B cell (primary cell): ENCODE measurements around the gene RANBP3L. TPM values are rescaled to one million over a fixed set of nuclear protein-coding genes. Genes with fewer than 3 reads are reported as not detected.

Experiments used
- ATAC-seq: fragments of 200-7000 bp; cut with Tn5 transposase; one replicate; pipeline ENCODE4 v1.10.0; 2021; ENCODE audit warnings: low read depth, mild to moderate bottlenecking, moderate number of reproducible peaks, moderate library complexity
- CTCF ChIA-PET: fragments of 350-600 bp; sonication (Branson Sonifier 250); formaldehyde crosslinking; loops from one replicate; lab custom pipeline; 2021; ENCODE audit warnings: antibody characterized with exemption, inconsistent platforms; lab: Charles Lee
- POLR2A ChIA-PET: fragments of 350-600 bp; sonication (Branson Sonifier 250); formaldehyde crosslinking; loops from one replicate; lab custom pipeline; 2021; ENCODE audit warnings: antibody characterized with exemption; lab: Charles Lee
- DNase-seq: peaks from one replicate; pipeline ENCODE4 v3.0.0; 2013
- H2AFZ ChIP-seq: 2 replicates; pipeline ENCODE4 v1.6.1; 2012; ENCODE audit warnings: mild to moderate bottlenecking, low read depth, low read length; ENCODE audit not compliant: insufficient read depth, poor library complexity, severe bottlenecking
- H3K27ac ChIP-seq, 2 donors: 1 replicate in 1 of 2; 2 replicates in 1 of 2; pipeline ENCODE4 v1.5.1; 2012 to 2013; ENCODE audit warnings: low read length in 2 of 2, mild to moderate bottlenecking in 2 of 2, moderate library complexity in 1 of 2
- H3K27me3 ChIP-seq, 4 experiments: fragments of 200-600 bp in 1 of 4; sonication (generic) in 1 of 4; replicated peaks in 1 of 4; 1 replicate in 2 of 4; 2 replicates in 2 of 4; pipeline versions ENCODE4 v1.6.1 to v1.7.0; 2013 to 2016; ENCODE audit warnings: low read length in 3 of 4, mild to moderate bottlenecking in 2 of 4, mixed read lengths in 1 of 4, moderate library complexity in 1 of 4; ENCODE audit not compliant: insufficient read depth in 4 of 4, control insufficient read depth in 3 of 4; ENCODE audit errors: control extremely low read depth in 1 of 4
- H3K36me3 ChIP-seq, 2 experiments: replicated peaks in 1 of 2; 1 replicate in 1 of 2; 2 replicates in 1 of 2; pipeline versions ENCODE4 v1.6.1 to v1.7.1; 2013; ENCODE audit warnings: low read length in 1 of 2; ENCODE audit not compliant: insufficient read depth in 2 of 2, control insufficient read depth in 1 of 2; ENCODE audit errors: control extremely low read depth in 1 of 2, extremely low read depth in 1 of 2
- H3K4me1 ChIP-seq, 2 donors: fragments of 200-600 bp in 1 of 2; sonication (generic) in 1 of 2; 1 replicate in 1 of 2; 2 replicates in 1 of 2; pipeline versions ENCODE4 v1.5.1 to v1.6.1; 2013 to 2017; ENCODE audit warnings: low read length in 2 of 2; ENCODE audit not compliant: control insufficient read depth in 2 of 2, insufficient read depth in 2 of 2
- H3K4me2 ChIP-seq: replicated peaks from 2 replicates; pipeline ENCODE3; 2012; ENCODE audit warnings: mild to moderate bottlenecking, low read depth, low read length; ENCODE audit not compliant: poor library complexity, severe bottlenecking
- H3K4me3 ChIP-seq, 5 experiments: fragments of 200-600 bp in 1 of 5; sonication (generic) in 1 of 5; 1 replicate in 3 of 5; 2 replicates in 2 of 5; pipeline versions ENCODE4 v1.5.1 to v1.7.0; 2011 to 2016; ENCODE audit warnings: low read length in 4 of 5, mild to moderate bottlenecking in 4 of 5, low read depth in 2 of 5, control low read depth in 1 of 5, moderate library complexity in 1 of 5; ENCODE audit not compliant: insufficient read depth in 1 of 5; ENCODE audit errors: control extremely low read depth in 1 of 5, extremely low read depth in 1 of 5
- H3K79me2 ChIP-seq: fragments of 200-600 bp; sonication (generic); one replicate; pipeline ENCODE4 v1.6.0; 2016; ENCODE audit warnings: low read length; ENCODE audit not compliant: control insufficient read depth, insufficient read depth
- H3K9ac ChIP-seq: fragments of 200-600 bp; sonication (generic); 2 replicates; pipeline ENCODE4 v1.6.1; 2017; ENCODE audit warnings: mild to moderate bottlenecking, low read length, moderate library complexity
- H3K9me3 ChIP-seq, 3 donors: one replicate each; pipeline versions ENCODE4 v1.6.1 to v1.7.1; 2013; ENCODE audit warnings: low read length in 2 of 3; ENCODE audit not compliant: control insufficient read depth in 2 of 3, insufficient read depth in 1 of 3; ENCODE audit errors: control extremely low read depth in 1 of 3
- H4K20me1 ChIP-seq: 2 replicates; pipeline ENCODE4 v1.6.0; 2012; ENCODE audit warnings: mild to moderate bottlenecking, low read length; ENCODE audit not compliant: insufficient read depth, control insufficient read depth, poor library complexity, severe bottlenecking
- H3K27ac Mint-ChIP-seq: one replicate; pipeline ENCODE4 v1.8.0; 2021; ENCODE audit warnings: mixed read lengths
- H3K27me3 Mint-ChIP-seq: one replicate; pipeline ENCODE4 v1.8.0; 2021; ENCODE audit warnings: mixed read lengths
- H3K4me1 Mint-ChIP-seq: one replicate; pipeline ENCODE4 v1.8.0; 2021; ENCODE audit warnings: mixed read lengths
- H3K4me3 Mint-ChIP-seq: one replicate; pipeline ENCODE4 v1.8.0; 2021; ENCODE audit warnings: mixed read lengths
- H3K9me3 Mint-ChIP-seq: one replicate; pipeline ENCODE4 v1.8.0; 2022; ENCODE audit warnings: mixed read lengths; ENCODE audit not compliant: insufficient read depth
- EZH2 ChIP-seq: IDR thresholded peaks from 2 replicates; pipeline ENCODE4 v1.6.1; 2012; ENCODE audit warnings: borderline replicate concordance, low read depth, mild to moderate bottlenecking, moderate library complexity, low read length; ENCODE audit not compliant: insufficient read depth, poor library complexity, severe bottlenecking
- WGBS: methylation state at CpG from one replicate; pipeline ENCODE4 v1.1.5; 2013; ENCODE audit warnings: missing lambda C conversion rate; ENCODE audit not compliant: insufficient coverage; 5-methylcytosine and 5-hydroxymethylcytosine counted together
- intact Hi-C: fragments of 100-400 bp; cut with micrococcal nuclease; formaldehyde crosslinking; loops from one replicate; pipeline ENCODE4 v1.10.0; 2022
- polyA plus RNA-seq: library from polyadenylated mRNA; depleted of rRNA; stranded (reverse); fragments of >200 nt; gene quantifications from 2 replicates; pipeline ENCODE4 v1.2.3, GENCODE V29; 2012
- total RNA-seq, 2 donors: library from RNA; stranded (reverse); fragments of 120-200 nt in 1 of 2; gene quantifications; 1 replicate in 1 of 2; 2 replicates in 1 of 2; pipeline versions ENCODE4 v1.2.3 to v1.2.4, GENCODE V29; 2013 to 2022
- TF ChIP-seq, protein P1 (sequence below): fragments of 200-600 bp; IDR thresholded peaks from one replicate; pipeline ENCODE4 v1.8.0; 2022; ENCODE audit warnings: antibody characterized with exemption, mild to moderate bottlenecking

RANBP3L gene
- total and polyA plus RNA-seq, 2 donors (not counting 1 experiment from before 2014, with no cell fraction given): not detected

DNA sequence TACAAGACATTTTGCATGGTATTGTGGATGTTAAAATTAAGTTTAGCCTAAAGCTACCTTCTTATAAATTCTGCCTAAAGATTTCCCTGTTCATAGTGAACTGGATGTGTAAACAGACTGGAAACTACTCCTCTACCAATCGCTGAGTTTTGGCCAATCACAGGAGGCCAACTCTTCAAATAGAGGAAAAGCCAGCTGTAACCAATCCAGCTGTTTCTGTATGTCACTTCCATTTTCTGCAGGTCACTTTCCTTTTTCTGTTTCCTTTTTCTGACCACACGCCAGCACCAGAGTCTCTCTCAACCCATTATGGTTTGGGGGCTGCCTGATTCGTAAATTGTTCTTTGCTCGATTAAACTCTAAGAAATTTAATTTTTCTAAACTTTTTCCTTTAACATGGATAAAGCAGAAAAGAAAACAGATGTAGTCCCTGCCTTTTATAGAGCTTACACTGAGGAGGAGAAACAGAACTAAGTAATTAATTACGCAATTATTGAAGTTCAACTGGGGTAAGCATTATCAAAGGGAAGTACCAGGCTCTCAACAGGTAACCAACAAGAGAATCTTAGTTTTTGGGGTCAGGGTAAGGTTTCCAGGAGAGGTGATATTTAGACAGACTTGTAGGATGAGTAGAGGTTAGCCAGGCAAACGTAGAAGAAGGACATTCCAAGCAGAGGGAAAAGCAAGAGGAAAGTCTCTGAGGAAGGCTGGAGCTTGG, 27.7 kb downstream of the RANBP3L start:
- H3K27ac Mint-ChIP-seq: no peak overlapping the region
- Histone ChIP-seq H3K27me3 (no peaks in the 10 kb centered on the region), H3K9me3 (no peaks in the 10 kb centered on the region), H4K20me1 (no peaks in the 10 kb centered on the region), H3K27ac (no peak overlapping the region), H3K4me2 (no peak overlapping the region), H3K36me3 (no peaks in the 10 kb centered on the region), H3K79me2 (no peaks in the 10 kb centered on the region), H3K9ac (no peak overlapping the region), H2AFZ (no peak overlapping the region), H3K4me1 (peaks cover 0 to 3% of the 10 kb centered on the region in 2 donors), H3K4me3 (no peak overlapping the region)
- CTCF ChIA-PET: interaction anchor here (2.9 kb wide), 1 partner anchor 9 kb away, joined by 10 read pairs; no protein-coding TSS in a partner anchor
- H3K27me3 Mint-ChIP-seq: no peaks in the 10 kb centered on the region
- TF ChIP-seq EZH2: no peak
- TF ChIP-seq, protein P1, sequence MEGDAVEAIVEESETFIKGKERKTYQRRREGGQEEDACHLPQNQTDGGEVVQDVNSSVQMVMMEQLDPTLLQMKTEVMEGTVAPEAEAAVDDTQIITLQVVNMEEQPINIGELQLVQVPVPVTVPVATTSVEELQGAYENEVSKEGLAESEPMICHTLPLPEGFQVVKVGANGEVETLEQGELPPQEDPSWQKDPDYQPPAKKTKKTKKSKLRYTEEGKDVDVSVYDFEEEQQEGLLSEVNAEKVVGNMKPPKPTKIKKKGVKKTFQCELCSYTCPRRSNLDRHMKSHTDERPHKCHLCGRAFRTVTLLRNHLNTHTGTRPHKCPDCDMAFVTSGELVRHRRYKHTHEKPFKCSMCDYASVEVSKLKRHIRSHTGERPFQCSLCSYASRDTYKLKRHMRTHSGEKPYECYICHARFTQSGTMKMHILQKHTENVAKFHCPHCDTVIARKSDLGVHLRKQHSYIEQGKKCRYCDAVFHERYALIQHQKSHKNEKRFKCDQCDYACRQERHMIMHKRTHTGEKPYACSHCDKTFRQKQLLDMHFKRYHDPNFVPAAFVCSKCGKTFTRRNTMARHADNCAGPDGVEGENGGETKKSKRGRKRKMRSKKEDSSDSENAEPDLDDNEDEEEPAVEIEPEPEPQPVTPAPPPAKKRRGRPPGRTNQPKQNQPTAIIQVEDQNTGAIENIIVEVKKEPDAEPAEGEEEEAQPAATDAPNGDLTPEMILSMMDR: no peak
- H3K4me1 Mint-ChIP-seq: peaks cover 4% of the 10 kb centered on the region
- ATAC-seq: no peak
- intact Hi-C loops: loop anchor here (10.0 kb wide), 1 partner anchor 111 kb away; no protein-coding TSS in a partner anchor
- no peak for DNase-seq
- WGBS: 68% methylated on average over 3 of the region's 6 CpGs
- no peak overlapping the region for H3K4me3 Mint-ChIP-seq
- POLR2A ChIA-PET: no interaction called here
- no peaks in the 10 kb centered on the region for H3K9me3 Mint-ChIP-seq

DNA sequence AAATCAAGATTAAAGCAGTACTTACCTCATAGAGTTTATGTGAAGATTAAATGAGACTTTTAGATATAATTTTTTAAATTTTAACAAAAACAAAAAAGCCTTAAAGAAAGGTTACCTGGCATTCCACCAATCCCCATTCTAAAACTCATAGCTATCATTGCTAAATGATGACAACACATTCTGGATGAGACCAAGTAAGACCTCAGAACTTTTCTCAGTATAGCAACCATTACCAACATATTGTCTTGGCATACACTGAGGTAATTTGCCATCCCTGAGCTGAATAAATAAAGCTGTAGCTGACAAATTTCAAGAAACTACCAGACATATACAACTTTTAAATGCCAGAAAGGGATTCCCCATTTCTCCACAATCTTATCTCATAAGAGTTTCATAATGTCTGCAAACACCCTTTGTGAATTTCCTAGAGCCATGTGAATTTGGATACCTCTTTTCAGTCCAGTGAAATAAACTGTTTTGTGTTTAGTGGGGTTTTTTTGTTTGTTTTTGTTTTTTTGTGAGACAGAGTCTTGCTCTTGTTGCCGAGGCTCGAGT, 29.5 kb downstream of the RANBP3L start:
- no peak overlapping the region for H2AFZ ChIP-seq
- H3K4me1 Mint-ChIP-seq: no peaks in the 10 kb centered on the region
- intact Hi-C loops: loop anchor here (10.0 kb wide), 1 partner anchor 113 kb away; no protein-coding TSS in a partner anchor
- POLR2A ChIA-PET: no interaction called here
- TF ChIP-seq, protein P1: no peak
- no peak for TF ChIP-seq EZH2
- no peak overlapping the region for H3K27ac Mint-ChIP-seq
- H3K9me3 ChIP-seq: no peaks in the 10 kb centered on the region
- no peak overlapping the region for H3K4me3 ChIP-seq
- no peaks in the 10 kb centered on the region for H3K79me2 ChIP-seq
- H3K4me1 ChIP-seq: no peaks in the 10 kb centered on the region
- ATAC-seq (no peak), DNase-seq (no peak)
- no CpG with 5 or more reads among the region's 2 CpGs for WGBS
- H3K27me3 ChIP-seq: no peaks in the 10 kb centered on the region
- H3K36me3 ChIP-seq: no peaks in the 10 kb centered on the region
- no peaks in the 10 kb centered on the region for H4K20me1 ChIP-seq
- CTCF ChIA-PET: interaction anchor here (1.3 kb wide), 1 partner anchor 9 kb away, joined by 3 read pairs; no protein-coding TSS in a partner anchor
- H3K4me2 ChIP-seq: no peak overlapping the region
- H3K27ac ChIP-seq: no peak overlapping the region
- no peaks in the 10 kb centered on the region for H3K9me3 Mint-ChIP-seq
- no peaks in the 10 kb centered on the region for H3K27me3 Mint-ChIP-seq
- H3K4me3 Mint-ChIP-seq: no peak overlapping the region
- no peak overlapping the region for H3K9ac ChIP-seq
